IPS DF 19.7 (cell line): Measurements from ENCODE around the gene DNAJC15.

Experiments
- DNase-seq: peaks from one replicate; pipeline ENCODE4 v3.0.0-alpha.2; 2013; ENCODE audit warnings: low read depth, low spot score

The DNAJC15 gene

DNA sequence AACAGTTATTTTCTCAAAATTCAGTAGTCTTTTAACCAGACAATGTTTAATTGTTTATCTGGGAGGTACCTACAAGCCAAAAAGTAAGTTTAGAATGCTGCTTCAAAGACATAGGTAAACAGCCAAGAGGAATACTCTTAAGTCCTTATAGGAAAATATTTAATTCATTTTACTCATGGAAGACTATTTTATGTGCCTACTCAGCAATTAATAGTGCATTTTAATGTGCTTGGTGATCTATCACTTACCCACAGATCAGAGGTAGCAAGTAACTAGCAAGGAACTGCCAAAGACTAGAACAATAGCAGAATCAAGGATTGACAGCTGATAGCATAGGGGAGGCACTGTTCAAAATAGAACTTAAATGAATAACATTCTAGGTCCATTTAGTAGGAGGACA lies 60.4 kb downstream of the DNAJC15 start:
- DNase-seq: no peak

DNA sequence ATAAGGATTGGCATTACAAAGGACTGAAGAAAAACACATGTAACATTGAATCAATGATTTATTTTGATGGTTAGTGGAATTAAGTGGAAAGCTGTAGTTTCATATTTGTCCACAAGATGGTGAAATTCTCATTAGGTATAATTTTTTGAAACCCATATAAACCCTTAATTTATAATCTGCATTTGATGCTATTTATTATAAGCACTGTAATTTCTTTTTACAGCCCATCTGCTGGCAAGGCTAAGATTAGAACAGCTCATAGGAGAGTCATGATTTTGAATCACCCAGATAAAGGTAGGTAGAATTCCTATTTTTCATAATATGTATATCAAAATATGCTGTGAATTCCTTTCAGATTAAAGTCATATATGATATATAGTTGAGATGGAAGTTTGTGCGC lies 62.2 kb downstream of the DNAJC15 start:
- DNase-seq: no peak

DNA sequence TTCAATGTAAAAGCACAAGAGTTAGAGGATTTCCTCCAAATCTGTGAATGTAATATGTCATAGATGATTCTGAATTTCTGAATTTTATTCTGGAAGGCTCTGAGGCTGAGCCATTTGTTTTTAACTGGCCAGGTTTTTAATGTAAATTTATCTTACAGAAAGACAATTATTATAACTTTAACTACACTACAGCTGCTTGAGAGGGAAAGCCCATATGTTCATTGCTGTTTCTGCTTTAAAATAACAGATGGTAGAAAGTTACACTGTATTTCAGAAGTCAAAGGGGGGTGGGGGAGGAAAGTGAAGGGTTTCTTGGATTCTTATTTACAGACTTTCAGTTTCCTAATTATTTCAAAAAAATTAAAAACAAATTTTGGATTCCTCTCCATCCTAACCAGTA lies 62.8 kb downstream of the DNAJC15 start:
- no peak for DNase-seq

DNA sequence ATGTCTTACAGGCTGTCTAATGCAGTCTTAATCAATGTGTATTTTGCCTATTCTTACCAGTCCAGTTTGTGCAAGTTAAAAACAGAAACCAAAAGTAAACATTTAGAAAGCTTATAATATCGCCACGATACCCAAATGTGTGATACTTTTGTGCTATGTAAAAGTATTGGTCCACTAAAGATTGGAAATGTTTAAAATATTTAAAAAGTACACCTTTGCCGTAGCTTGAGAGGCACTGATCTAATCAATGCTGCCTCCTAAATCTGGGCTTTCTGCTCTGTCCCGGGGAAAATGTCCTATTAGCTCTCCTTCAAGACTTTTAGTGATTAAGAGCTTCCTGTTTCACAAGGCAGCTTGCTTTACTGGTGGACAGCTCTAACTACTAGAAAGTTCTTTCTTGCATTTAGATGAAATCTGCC lies 64.7 kb downstream of the DNAJC15 start:
- DNase-seq: no peak

DNA sequence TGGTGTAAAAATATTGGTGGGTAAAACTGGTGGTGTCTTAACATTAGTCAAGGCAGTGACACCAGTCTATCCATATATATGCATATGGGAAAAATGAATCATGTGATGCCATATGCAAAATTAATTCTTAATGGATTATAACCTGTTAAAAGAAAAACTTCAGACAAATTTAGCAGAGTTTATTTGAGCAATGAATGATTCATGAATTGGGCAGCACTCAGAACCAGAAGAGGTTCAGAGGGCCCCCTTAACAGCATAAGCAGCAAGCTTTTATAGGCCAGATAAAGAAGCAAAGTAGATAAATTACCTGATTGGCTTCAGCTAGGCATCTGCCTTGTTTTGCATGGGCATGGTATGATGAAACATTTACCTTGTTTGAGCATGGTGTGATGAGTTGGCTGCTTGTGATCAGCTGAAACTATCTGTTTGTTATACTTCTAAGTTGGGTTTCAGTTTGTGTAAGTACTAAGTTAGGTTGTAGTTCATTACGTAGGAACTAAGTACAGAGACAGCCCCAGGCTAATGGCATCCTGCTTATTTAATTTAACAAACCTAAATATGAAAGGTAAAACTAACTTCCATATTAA lies 66.6 kb downstream of the DNAJC15 start:
- DNase-seq: no peak

DNA sequence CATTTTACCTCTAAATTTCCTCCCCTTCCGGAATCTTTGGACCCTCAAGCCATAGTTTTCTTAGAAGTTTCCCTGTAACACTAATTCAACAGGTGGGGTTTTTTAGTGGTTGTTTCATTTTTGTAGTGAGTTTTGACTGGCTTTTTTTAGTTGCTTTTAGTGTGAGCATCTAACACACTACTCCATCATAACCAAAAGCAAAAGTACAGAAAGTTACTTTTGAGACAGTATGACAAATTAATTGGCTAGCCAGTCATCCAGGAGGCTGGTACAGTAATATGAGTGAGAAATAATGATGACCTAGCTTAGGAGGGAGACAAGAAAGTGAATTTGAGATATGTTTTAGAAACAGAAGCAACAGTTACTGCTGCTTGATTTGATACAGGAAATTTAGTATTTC lies 71.5 kb downstream of the DNAJC15 start:
- no peak for DNase-seq

DNA sequence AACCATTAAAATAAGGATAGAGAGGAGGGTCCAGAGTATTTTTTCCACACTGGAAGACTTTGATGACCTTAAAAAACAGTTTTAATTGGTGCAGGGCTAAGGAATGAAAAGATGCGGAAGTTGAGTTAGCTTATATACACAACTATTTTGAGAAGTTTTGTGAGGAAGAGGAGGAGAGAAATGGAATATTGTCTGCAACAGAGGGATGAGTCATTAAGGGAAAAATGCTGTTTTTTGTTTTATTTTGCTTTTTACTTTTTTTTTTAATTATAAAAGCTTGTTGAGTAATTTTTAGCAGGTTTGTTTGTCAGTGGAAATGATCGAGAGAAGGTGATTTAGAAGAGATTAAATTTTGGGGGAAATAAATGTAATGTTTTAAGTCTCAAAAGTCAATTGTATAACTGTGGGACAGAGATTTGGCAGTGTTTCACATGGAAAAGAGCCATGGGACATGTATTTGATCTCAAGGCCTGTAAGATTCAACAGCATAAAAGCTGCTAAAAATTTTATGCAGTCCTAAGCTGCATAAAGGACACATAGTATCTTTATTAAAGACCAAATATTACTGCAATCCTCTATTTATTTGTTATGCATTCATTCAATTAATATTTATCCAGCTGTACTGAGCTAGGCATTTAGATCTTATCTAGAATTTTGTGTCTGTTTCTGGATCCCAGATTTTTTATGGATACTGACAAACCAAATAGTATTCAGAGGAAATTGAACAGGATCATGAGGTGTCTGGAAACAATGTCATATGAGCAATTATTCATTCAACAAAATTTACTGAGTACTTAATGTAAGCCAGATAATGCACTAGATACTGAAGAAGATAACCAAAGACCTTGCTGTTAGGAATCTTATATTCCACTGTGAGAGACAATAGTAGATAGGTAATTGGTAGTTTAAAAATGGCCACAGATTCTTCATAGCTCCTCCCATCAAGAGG lies 72.7 kb downstream of the DNAJC15 start:
- no peak for DNase-seq

DNA sequence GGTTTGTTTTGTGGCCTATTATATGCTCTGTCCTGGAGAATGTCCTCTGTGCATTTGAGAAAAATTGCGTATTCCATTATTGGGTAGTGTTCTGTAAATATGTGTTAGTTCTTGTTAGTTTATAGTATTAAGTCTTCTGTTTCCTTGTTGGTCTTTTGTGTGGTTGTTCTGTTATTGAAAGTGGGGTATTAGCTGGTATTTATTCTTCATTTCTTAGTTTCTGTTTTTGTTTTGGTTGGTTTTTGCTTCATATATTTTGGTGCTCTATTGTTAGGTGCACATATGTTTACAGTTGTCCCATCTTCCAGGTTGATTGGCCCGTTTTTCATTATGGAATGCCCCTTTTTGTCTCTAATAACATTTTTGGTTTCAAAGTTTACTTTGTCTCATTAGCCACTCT lies 77.3 kb downstream of the DNAJC15 start:
- no peak for DNase-seq

DNA sequence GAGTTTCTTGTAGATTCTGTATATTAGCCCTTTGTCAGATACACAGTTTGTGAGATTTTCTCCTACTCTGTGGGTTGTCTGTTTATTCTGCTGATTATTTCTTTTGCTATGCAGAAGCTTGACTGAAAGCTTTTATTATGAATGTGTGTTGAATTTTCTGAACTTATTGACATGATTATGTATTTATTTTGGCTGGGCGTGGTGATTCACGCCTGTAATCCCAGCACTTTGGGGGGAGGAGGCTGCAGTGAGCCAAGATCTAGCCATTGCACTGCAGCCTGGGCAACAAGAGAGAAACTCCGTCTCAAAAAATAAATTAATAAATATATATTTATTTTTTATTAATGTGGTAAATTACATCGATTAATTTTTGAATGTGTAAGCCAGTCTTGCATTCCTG lies 78.9 kb downstream of the DNAJC15 start:
- DNase-seq: no peak

DNA sequence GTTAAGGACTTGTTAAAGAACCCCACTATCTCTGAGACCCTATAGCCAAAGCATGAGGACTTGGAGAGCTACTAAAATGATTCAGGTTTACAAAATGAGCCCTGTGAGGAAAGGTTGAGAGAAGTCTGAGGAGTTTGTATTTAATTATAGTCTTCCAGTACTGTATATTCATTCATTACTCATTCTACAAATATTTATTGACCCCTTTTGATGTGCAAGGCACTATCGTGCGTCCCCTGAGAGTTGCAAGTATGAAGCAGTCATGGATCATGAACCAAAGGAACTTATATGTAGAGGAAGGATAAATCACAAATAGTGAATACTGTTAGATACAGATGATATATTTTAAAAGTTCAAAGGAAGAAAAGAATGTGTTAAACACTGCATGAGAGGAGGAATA lies 84.4 kb downstream of the DNAJC15 start:
- DNase-seq: no peak

DNA sequence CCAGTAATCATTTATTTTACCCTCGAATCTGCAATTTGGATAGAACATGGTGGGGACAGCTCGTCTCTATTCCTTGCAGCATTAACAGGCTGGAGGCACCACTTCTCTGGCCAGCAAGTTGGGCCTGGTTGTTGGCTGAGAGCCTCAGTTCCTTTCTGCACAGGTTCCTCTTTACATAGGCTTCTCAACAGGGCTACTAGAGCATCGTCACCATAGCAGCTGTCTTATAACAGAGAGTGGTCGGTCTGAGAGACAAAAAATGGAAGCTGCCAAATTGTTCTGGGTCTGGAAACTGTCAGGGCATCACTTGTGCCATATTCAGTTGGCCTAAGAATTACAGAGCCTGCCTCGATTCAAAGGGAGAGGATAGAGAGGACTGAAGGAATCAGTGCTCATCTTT lies 86.7 kb downstream of the DNAJC15 start:
- no peak for DNase-seq

DNA sequence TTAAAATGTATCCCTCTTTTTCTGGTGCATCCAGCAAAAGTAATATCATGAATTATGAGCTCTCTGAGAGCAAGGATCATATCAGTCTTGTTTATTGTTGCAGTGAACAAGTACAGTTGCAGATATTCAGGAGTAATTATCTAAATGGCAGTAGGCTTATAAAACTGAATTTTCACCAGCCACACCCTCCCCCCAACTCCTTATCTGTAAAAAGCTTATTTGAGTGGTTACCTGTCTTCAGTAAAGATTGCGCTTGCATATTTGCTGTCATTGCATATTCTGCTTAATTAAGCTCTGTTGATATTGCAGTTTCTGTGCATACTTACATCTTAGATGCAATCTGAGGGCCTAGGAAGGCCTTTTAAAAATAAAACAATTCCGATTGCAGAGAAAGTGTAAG lies 87.3 kb downstream of the DNAJC15 start:
- no peak for DNase-seq

DNA sequence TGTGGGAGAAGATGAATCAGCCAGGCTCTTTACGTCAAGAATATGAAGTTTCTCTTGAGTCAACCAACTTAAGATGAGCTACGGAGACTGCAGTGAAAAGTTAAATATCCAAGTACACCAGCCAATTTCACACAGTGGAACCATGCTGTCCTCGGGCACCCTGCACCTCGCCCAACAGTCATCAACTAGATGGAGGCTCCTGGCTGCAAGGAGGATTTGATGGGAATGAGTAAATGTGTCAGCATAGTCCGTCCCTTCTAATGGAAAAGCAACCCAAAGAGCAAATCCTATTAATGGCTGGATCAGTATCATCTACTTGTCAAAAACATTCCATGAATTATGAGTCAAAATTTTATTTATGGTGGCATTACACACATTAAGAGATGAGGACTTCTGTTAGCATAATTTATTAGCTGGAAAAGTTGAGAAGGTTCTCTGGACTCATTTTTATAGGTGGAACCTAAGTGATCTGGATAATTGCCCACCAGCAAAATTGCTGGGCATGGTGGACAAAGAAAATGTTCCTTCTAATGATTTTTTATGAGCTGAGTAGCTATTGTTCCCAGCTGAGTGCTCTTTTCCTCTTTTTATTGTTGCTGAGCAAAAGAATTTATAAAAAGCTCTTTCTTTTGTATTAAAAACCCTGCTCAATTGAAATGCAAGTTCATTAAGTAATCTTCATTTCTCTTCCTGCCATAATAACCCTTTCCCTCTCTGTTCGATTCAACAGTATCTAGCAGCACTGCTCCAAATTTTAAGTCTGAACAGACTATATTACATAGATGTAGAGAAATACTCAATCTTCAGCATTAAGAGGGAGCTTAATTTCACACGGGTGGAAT lies 88.4 kb downstream of the DNAJC15 start:
- DNase-seq: no peak

DNA sequence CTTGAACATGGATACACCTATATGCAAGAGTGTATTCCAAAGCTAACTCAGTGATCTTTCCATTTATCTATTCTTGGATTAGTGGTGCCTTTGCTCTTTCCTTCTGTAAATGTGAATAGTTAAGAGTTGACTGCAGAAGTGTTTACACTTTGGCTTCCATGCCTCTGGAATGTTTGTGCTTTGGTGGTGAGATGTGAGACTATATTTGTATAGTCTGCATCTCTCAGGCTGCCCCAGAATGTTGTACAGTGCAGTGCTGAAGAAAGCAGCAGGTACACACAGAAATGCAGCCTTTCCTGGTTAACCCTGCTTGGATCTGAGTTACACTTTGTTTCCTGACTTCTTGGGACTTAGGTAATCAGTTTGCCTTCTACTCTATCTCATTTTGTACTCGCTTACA lies 90.2 kb downstream of the DNAJC15 start:
- DNase-seq: no peak

DNA sequence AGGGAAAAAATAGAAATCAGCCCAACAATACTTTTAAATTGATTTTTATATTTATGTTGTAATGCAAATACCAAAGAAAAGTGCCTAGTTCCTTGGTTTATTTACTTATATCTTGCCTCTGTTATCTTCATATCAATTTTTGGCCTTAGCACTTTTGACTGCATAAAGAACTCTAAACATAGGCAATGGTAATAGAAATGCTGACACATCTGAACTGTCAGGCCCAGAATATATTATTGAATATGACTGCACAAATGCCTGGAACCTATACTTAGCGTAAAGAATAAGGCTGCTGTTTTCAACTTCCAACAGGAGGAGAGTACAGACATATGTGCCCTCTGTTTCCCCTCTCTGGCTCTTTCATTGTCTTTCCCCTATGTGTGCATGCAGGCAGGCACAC lies 91.1 kb downstream of the DNAJC15 start:
- DNase-seq: no peak

DNA sequence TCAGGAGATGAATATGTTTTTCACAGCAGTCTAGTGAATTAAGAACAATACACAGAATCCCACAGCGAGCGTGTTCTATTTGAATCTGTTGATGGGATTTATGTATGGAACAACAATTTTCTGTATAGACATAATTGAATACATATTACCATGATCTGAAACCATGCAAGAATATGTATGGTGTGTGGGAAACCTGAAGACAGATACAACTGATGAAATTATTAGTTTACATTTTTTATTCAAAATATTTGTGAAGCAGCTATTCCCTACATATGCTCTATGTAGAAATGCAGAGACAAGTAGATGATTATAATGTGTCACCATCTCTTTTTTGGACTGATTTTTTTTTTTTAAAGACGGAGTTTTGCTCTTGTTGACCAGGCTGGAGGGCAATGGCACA lies 91.8 kb downstream of the DNAJC15 start:
- DNase-seq: no peak

DNA sequence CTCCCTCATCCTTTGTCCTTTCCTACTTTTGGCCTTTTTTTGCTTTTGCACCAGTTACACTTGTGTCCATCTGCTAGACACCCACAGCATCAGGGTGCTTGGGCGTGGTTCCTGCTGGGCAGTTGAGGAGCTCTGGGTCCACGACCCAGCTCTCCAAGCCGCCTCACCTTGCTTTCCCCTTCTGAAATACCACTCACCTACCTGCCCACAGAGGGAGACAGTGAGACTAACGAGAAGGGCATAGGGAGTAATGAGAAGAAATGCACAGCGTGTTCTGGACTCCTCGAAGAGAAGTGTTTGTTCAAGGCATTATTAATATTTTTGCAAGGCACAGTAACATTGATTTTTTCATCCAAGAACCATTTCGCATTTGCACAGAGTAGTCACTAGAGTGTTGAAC lies 92.9 kb downstream of the DNAJC15 start:
- DNase-seq: no peak

DNA sequence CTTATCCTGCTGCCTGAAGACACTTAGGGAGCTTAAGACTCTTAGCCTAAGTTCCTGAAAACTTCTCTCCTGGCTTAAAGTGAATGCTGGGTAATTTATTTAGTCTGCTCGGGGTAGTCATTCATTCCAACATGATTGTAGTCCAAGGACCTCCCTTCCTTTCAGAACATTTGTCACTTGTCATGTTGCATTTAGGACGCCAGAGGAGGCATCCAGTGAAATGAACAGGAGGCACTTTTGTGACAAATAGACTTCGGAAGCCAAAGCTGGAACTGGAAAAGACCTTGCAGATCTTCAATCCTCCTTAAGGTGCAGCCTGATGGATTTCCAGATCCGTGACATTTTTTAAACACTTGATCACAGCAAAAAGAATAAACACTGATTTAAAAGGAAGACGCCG lies 95.1 kb downstream of the DNAJC15 start:
- DNase-seq: no peak

DNA sequence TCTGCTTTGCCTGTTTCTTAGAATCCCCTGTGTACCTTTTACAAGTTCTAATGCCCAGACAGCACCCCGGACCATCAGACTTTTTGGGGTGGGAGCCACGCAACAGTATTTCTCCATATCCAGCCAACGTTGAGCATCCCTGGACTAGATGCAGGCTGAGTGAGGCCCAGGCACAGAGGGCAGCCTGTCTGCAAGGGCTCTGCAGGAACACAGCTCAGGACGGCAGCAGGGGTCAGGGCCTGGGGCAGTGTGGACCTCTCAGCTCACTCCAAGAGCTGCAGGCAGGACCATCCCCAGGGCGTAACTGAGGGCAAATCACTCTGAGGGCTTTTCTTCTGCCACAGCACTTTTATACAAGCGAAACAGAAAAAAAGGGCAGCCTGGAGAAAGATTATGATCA lies 95.8 kb downstream of the DNAJC15 start:
- no peak for DNase-seq

DNA sequence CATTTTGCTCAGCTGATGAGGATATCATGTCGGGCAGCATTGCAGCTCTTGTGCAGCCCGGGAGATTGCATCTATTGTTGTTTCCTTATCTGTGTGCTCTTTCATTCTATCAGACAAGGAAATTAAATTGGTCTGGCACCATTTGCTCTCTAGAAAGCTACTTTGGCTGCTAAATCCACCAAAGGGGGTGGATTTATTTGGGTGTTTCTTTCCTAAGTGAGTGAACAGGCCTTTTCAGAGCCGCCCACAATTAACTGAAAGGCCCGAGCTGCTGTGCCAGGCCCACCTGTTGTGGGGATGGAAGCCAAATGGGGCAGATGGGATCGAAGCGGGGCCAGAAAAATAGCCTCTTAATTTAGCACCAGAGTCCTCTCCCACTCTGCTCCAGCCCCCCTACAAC lies 99.4 kb downstream of the DNAJC15 start:
- no peak for DNase-seq

DNA sequence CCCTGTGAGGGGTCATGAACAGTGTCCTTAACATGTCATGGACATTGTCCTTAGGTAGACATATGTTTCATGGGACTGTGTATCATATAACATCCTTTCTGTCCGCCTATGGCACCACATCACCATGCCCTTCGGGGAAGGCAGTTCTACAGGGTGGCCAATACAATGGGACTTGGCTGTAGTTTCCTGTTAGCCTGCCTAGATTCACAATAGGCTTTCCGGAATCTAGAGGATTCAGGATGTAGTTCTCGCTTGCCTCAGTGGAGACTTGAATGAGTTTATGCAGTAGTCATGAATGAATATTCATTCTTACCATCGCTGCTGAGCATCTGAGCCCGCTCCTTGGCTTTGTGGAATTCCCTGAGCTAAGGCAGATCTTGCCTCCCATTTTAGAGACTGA lies 100.5 kb downstream of the DNAJC15 start:
- no peak for DNase-seq

DNA sequence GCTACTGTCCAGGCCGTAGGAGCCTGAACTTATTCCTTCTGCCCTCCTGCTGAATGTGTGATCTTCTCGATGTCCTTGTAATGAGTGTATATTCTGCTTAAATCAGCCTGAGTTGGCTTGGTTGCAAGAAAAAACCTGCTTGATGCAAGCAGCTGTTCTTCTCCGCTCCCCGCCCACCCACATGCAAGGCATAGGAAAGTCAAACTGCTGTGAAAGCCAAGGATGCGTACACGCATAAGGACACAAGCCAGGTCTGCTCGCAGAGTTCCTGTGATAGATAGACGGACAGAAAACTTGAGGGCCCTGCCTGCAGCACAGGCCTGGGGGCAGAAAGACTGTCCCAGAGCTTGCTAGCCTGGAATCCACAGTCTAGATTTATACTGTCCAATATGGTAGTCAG lies 101.1 kb downstream of the DNAJC15 start:
- DNase-seq: no peak
